Bronchial smooth muscle cell (primary cell): Measurements from ENCODE around the gene PMFBP1. TPM values are rescaled to one million over a fixed set of nuclear protein-coding genes. Genes with fewer than 3 reads are reported as not detected.

Experiments used
- total RNA-seq: library from RNA; depleted of rRNA; stranded (reverse); fragments of >200 nt; gene quantifications from 2 replicates; pipeline ENCODE4 v1.2.1, GENCODE V29; 2014

Gene PMFBP1
- 0.26 and 0.32 TPM in 2 replicates for total RNA-seq

GRCh38 chr16:72172105-72173034 is at the start of gene PMFBP1:
Gene PMFBP1, minus strand, starts transcription at chr16:72172155. Its CDS starts 947 bp downstream, at chr16:72171208.

GRCh38 chr16:72093448-72094265 is 78.3 kb downstream of the PMFBP1 start, which contains the start of the genes DHX38 and TXNL4B:
Gene DHX38, plus strand, starts transcription at chr16:72093847. Its CDS starts 2,311 bp downstream, at chr16:72096158.
Gene TXNL4B, minus strand, starts transcription at chr16:72093620. Its CDS starts 2,871 bp downstream, at chr16:72090749.

Other genes with a start within 250 kb of the PMFBP1 start
- not detected in 2 replicates for gene PKD1L3, start 171.8 kb downstream of the PMFBP1 start, total RNA-seq
- 1.5 and 2.2 TPM in 2 replicates for gene DHODH, start 163.4 kb downstream of the PMFBP1 start, total RNA-seq
- gene HP, start 117.7 kb downstream of the PMFBP1 start, total RNA-seq, result not detected in 2 replicates
- gene HPR, start 108.9 kb downstream of the PMFBP1 start, total RNA-seq, result under 0.01 TPM in 1 of 2 replicates, not detected in the other
- gene TXNL4B, start 78.5 kb downstream of the PMFBP1 start, total RNA-seq, result 6.9 and 7.7 TPM in 2 replicates
- gene DHX38, start 78.3 kb downstream of the PMFBP1 start, total RNA-seq, result 91.3 and 164 TPM in 2 replicates